Stimulated activated CD8-positive, alpha-beta memory T cell treated with anti-CD3 and anti-CD28 coated beads, Interleukin-12 subunit alpha, Interleukin-12 subunit beta, amount 100 ng/mL, for 4 hours (primary cell): ENCODE results near the gene SECISBP2.
"Not testable (repeated sequence)": the region's sequence is repeated elsewhere in the genome, so short reads cannot be mapped to it uniquely, and the experiment has no call there.

Source experiments
- DNase-seq: peaks from one replicate; pipeline ENCODE4 v3.0.0-alpha.2; 2020; ENCODE audit warnings: low read depth

Gene SECISBP2

DNA sequence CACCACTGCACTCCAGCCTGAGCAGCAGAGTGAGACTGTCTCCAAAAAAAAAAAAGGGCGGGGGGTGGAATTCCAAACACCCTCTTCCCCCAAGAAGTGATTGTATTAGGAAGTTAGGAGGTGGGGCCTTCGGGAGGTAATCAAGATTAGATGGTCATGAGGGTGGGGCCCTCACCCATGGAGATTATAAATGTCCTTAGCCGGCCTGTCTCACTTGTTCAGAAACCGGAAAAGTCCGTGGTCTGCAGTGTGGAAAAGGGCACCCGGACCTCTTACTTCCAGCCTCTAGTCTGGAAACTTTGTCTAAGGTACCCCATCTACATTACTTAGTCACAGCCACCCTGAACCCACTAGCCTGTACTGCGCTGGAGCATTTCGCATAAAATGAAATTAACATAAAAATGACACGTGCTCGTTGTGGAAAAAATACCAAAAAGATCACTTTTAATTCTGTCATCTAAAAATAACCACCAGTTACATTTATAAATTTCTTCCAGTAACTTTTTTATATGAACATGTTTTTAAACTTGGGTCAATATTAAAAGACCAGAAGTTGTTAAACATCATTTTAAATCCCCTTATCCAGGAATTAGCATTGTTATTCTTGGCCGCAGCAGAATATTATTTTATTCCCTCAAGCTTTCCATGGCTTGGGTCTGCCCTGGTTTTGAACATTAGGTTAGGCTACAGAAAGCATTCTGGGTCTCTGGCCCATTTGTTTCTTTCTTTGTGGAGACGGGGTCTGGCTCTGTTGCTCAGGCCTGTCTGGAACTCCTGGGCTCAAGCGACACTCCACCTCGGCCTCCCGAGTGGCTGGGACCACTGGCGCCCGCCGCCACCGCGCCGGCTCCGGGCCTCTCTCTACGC lies 8.5 kb upstream of the SECISBP2 start:
- DNase-seq: no peak

DNA sequence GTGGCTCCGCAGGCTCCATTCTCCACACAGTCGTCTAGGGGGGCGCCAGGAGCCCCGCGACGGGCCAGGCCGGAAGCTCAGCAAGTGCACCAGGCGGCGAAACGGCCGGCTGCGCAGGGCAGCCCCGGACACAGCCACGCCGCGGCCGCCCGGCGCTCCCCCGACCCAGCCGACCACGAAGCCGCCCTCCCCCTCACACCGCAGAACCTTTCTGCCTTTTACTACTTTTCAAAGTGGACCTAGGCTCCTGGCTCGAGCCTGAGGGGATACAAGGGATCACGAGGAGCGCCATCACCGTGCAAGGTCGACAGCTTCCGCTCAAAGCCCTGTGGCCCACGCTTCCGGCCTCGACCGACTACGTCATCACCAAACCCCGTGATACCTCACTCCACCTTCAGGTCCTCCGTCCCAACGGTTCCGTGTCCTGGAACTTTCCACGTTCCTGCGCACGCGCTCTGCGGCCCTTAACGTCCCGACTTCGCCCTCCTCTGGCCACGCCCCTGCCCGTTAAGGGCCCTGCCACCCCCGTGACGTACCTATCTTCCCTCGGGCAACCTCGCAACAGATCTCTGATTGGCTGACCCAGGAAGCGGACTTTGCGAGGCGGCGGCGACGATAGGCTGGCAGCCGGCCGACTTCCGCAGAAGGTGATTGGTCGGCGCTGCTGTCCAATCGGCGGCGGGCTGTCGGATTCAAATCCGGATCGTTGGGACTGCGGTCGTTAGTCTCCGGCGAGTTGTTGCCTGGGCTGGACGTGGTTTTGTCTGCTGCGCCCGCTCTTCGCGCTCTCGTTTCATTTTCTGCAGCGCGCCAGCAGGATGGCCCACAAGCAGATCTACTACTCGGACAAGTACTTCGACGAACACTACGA lies 7.6 kb upstream of the SECISBP2 start, which contains the start of gene CKS2:
Gene CKS2 (plus strand): TSS at position 721 of the 871 bp plus-strand sequence. CDS start 98 bp downstream, at position 819.
- DNase-seq: peak; percentile 100

DNA sequence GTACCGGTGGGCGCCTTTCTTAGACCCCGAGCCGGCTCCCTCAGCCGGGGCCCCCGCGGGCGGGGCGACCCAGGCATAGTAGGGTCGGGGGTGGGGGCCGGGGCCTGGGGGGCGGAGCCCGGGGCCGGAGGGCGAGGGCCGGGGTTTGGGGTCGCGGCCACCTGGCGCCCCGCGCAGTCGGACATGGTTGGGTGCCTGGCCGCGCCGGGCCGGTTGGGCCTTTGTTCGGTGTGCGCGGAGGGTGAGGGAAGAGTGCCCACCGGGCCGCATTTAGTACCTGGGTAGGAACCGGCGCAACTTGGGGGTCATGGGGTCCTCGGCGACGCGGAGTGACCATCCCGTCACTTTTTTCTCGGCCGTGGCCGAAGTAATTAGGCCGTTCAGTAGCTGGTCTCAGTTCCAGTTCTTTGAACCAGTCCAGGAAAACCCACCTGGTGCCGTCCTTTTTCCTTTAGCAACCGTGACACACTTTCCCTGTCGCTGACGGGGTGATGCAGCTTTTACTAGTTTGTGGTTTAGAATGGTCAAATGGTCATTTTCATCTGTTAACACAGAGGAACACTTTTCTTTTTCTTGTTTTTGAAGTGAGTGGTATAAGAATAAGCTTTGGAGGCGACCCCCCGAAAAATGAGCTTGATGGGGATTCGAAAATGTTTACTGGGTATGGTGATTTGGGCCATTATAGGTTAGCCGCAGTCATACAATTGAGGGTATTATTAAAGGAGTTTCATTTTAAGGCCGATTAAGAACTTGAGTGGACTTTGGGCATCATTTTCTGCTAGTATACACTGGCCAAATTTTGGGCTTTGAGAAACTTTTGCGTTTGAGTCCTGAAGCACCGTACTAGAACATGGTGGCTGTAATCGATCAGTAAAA lies 6.7 kb upstream of the SECISBP2 start:
- peak; percentile 21 for DNase-seq

DNA sequence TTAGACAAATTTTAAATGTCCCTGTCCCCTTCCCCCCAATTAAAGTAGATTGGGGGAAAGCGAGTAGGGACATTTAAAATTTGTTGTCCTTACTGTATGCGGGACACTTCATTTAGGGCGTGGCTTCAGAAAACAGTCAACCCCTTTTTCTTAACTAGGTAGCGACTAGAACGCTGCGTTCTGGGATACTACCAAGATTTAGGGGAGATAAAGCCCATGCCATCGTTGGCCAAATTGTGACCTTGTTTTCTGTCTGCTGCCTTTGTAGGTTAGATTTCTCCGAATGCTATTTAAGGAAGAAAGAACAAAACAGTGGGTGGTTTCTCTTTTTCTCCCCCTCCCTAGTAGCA lies 6.1 kb upstream of the SECISBP2 start:
- no peak for DNase-seq

DNA sequence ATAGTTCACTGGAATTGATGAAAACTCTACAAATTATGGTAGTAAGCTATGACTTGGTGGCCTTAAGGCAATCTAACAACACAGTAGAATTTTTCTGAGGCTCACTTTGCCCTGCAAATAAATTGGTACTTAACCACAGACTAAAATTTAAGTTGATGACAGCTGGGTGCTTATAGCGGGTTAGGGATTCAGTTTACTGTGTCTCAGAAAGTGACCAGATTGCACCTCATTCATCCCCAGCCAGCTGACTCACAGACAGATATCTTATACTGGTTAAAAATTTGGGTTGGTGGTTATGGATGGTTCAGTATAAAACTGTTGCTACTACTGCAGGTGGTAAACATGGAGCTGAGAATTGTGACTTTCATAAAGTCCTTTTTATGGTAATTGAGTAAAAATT lies 4.5 kb upstream of the SECISBP2 start:
- DNase-seq: no peak

DNA sequence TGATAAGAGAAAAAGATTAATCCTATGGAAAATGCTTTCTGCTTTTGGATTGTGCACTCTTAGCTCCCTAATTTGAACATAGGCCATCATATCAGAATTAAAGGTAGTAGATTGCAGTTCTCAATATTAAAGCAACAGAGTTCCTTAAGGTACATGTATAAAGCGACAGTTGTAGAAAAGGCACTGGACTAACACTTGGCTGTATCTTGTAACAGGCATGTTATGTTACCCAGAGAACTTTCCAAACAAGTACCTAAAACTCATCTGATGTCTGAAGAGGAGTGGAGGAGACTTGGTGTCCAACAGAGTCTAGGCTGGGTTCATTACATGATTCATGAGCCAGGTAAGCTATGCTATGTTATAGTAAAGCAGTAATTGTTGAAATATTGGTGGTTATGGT lies 3.3 kb upstream of the SECISBP2 start:
- DNase-seq: no peak

DNA sequence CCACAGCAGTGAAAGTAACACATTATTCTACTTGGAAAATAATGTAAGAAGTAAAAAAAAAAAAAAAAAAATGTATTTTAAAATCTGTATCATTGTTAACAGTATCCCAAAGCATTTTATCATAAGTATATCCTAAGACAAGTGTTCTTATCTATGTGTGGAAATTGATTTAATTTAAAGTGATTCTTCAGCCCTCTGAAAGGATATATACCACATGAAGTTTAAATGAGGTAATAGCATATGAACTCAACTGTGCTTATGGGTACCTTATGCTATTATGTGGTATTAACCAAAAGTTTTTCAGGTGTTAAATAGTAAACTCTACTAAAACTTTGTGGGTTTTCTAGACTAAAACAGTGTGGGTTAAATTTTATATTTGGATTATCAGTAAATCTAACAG lies 2.8 kb upstream of the SECISBP2 start:
- DNase-seq: no peak

DNA sequence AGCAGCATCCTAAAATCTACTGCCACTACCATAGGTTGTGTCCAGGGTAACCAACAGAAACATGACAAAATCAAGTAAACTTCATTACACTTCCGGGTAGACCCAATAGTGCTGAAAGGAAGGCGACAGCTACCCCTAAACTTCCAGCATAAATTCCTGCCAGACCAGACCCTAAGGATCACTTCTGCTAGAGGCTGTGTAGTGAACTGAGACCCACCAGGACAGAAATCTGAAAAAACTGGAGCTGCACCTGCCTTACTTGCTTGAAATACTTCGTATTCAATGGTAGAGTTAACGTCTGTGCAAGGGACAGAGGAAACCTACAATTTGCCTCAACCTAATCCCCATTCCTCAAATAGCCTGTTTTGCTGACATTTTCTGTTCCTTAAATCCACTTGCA lies 1.0 kb upstream of the SECISBP2 start:
- DNase-seq: no peak

DNA sequence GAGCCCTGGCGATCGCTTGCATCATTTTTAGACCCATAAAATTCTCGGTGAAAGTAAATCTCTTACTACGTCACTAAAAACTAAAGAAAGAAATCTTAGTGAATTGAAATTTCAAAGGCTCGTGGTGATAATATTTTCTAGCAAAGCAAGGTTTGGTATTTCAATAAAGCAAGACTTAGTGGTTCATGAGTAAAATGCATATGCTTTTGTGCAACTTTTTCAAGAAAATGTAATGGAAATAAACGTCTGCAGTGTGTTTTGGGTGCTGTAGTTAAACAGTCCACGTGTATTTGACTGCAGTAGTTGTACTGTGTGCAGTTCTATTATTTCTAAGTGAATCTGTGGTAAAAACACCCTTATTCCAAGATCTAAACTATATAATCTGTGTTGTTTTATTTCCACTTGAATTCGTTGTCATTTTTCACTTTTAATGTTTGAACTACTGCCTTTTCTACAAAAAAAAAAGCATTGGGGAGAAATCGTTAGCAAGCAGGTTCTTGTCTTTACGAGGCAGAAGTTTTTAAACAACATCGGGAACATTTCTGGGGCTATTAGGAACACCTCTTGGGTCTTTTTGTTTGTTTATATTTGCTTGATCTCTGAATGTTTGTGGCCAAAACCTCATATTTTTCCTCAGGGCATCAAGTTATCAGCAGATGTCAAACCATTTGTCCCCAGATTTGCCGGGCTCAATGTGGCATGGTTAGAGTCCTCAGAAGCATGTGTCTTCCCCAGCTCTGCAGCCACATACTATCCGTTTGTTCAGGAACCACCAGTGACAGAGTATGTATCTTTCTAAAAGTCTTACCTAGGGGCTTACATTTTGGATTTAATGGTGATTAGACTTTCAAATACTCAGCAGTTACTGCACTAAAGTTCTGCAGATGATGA lies 960 bp downstream of the SECISBP2 start:
- no peak for DNase-seq

DNA sequence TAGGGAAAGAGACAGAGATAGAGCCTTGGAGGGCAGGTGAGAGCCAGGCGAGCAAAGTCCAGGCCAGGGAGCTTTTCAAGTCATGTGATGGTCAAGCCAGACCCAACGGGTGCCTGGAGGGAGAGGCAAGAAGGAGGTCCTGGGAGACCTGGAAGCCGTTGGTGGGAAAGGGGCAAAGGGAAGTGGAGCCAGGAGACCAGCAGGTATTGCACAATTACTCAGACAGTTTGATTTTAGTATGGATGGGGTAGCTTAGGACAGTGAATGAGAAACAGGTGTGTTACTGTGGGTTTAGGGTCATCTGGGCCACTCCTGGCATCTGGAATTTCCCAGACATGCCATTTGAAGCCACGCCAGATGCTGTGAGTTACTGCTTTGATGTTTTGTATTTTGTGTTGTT lies 5.1 kb downstream of the SECISBP2 start:
- DNase-seq: no peak

DNA sequence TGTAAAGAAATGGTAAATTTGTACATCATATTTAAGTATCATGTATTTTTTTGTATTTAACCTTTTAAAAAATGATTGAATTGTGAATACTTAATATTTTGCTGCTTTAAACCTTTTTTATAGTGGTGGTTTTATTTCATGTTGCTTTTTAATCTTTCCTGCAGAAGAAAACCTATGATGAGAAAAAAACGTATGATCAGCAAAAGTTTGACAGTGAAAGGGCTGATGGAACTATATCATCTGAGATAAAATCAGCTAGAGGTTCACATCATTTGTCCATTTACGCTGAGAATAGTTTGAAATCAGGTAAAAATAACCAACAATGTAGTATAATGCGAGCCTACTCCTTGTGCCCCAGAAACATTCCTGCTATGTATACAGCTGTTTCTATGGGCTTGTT lies 7.4 kb downstream of the SECISBP2 start:
- DNase-seq: no peak

DNA sequence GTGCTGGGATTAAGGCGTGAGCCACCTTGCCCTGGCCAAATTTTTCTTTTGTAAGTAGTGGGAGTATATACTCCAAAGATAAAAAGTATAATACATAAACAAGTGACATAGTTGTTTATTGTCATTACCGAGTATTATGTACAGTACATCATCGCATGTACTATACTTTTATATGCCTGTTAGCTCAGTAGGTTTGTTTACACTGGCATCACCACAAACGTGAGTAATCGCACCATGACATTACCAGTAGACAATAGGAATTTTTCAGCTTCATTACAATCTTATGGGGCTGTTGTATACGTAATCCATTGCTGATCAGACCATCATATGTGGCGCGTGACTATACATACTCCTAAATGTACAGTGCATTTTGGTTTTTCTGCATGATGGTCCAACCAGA lies 9.8 kb downstream of the SECISBP2 start:
- no peak for DNase-seq

DNA sequence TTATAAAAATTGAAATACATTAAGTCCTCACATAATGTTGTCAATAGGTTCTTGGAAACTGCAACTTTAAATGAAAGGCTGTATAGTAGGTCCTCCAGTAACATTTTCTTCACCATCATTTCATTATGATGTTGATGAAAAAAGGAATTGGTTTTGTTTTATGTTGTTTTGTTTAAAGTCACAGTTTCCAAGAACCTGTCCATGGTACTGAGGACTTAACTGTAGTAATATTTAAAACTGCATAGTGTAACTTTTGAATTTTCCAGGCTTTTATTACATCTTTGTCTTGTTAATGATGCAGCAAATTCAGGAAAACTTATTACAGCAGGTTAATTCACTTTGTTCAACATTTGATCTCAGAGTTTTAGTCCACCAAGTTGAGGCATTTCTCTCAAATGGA lies 11.6 kb downstream of the SECISBP2 start:
- no peak for DNase-seq

DNA sequence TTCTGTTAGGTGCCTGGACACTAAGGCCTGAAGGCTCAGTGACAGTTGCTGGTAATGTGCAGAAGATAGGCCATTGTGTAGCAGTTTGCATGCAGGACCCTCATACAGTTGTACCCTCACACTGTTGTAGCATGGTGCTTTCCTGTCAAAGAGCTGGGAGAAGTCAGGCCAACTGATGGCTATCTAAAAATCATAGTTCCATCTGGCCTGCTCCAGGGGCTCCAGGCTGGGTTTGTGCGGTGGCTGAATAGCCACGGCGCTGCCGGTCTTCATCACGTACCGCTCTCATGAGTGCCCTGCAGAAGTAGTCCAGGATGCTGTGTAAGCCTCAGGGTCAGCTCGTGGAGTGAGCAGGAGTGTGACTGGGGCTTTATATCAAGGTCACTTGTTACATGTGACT lies 12.2 kb downstream of the SECISBP2 start:
- DNase-seq: no peak

DNA sequence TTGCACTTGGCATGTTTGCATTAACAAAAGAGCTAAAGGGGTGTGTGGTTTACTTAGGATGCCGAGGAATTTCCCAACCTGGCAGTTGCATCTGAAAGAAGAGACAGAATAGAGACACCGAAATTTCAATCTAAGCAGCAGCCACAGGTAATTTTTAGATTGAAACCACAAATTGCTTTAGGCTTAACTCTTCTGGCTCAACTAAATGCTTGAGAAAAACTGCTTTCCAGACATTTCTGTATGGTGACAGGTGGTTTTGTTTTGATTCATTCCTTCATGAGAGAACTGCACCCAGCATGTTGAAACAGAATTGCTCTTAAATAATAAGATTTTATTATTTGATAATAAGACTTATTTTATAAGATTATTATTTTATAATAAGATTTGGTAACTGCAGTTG lies 21.5 kb downstream of the SECISBP2 start:
- no peak for DNase-seq

DNA sequence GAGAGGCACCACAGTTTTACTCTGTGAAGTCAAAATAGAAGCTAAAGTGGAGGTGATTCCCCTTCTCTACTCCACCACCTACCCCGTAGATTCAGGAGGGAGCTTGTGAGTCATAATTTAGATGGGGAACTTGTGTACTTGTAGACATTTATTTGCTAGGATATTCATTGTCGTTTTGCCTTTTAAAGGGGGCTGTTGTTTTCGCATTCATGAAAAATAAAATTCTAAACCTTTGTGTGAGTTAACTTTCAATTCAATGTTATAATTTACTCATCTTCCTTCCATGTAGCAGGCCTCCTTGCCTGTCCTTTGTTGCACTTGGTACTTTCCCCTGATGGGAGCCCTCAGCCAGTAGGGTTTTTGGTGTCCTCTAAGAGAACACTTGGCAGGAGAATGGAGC lies 22.0 kb downstream of the SECISBP2 start:
- no peak for DNase-seq

DNA sequence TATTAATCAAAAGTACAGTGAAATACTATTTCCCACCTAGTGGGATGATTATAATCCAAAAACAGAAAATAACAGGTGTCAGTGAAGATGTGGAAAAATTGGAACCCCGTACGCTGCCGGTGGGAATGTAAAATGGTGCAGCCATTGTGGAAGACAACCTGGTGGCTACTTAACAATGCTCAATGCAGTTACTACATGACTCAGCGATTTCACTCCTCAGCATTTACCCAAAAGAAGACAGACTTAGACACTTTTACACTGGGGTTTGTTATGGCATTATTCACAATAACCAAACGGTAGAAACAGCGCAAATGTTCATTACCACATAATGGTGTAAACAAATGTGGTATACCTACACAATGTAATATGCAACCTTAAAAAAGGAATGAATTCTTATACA lies 23.9 kb downstream of the SECISBP2 start:
- no peak for DNase-seq

DNA sequence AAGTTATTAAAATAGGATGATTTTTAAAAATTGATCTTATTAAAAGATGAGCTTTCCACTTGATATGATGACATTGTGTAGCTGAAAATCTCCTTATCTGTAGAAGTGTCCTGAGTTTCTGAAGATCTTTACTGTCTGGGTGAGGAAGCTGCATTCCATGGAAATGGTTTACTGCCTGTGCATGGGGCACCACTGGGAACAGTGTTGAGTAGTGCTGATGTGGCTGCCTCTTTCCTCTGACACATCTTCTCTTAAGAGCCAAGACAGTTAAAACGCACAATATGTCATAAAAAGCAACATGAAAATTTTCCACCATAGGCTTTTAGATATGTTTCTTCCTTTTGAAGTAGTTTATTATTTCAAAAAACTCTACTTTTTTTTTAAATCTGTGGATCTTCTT lies 24.6 kb downstream of the SECISBP2 start:
- DNase-seq: no peak

DNA sequence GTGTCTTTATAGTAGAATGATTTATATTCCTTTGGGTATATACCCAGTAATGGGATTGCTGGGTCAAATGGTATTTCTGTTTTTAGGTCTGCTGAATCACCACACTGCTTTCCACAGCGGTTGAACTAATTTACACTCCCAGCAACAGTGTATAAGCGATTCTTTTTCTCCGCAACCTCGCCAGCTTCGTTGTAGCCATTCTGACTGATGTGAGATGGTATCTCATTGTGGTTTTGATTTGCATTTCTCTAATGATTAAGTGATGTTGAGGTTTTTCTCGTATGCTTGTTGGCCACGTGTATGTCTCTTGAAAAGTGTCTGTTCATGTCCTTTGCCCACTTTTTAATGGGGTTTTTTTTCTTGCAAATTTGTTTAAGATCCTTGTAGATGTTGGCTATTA lies 25.5 kb downstream of the SECISBP2 start:
- not testable (repeated sequence) for DNase-seq

DNA sequence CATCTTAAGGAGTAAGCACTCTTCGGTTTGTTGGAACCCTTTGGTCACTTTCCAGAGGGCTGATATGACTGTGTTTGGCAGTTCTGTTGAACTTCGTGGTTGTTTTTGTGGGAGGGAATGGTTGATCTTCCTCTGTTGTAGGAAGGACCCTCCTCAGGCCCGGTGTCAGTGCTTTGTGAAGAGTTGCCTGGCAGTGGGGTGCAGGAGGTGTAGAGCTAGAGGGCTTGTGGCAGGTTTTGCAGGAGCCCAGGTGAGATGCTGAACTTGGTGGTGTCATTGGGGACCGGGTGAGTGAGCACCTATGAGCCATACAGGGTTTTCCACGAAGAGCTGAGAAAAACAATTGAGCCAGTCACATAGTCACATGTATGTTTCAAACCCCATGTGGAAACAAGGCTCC lies 27.2 kb downstream of the SECISBP2 start:
- no peak for DNase-seq

DNA sequence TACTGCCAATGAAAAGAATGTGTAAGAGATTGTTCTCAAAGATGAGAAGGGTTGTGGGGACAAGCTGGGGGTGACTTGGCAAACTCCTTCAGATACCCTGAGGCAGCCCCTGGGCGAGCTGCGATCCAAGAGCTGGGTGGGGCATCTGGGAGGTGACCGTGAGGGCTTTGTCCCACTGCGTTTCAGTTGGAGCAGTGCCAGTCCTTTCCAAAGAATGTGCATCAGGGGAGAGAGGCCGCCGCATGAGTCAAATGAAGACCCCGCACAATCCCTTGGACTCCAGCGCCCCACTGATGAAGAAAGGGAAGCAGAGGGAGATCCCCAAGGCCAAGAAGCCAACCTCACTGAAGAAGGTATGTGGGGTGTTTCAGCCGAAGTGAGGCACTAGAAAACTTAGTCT lies 28.4 kb downstream of the SECISBP2 start:
- DNase-seq: no peak
